Endothelial cell of umbilical vein (primary cell): ENCODE data around the gene SYNM. TPM values are rescaled to one million over a fixed set of nuclear protein-coding genes. Genes with fewer than 3 reads are reported as not detected.

Experiments used
- BruUV-seq: library from RNA; stranded (reverse); fragments of 400-500 nt; replicated peaks from 2 replicates; lab custom pipeline; 2021; lab: Mats Ljungman, UMichigan
- CTCF ChIA-PET: fragments of 300-600, 350-600 bp; sonication (Branson Sonifier 250); formaldehyde crosslinking; loops from one replicate; lab custom pipeline; 2021; ENCODE audit warnings: antibody characterized with exemption, inconsistent platforms; lab: Charles Lee
- POLR2A ChIA-PET: fragments of 300-600, 350-600 bp; sonication (Branson Sonifier 250); formaldehyde crosslinking; loops from one replicate; lab custom pipeline; 2021; ENCODE audit warnings: antibody characterized with exemption, inconsistent platforms; lab: Charles Lee
- DNase-seq: peaks from one replicate; pipeline ENCODE4 v3.0.0-alpha.2; 2011; ENCODE audit warnings: low read depth, low spot score
- FAIRE-seq: peaks from 2 replicates; lab custom pipeline; 2011; peaks lifted over from hg19 to GRCh38; lab: Jason Lieb, UNC
- H2AFZ ChIP-seq: 2 replicates; pipeline ENCODE4 v1.6.0; 2012; ENCODE audit warnings: low read depth, low read length, control low read depth, inconsistent platforms
- H3K27ac ChIP-seq: 2 replicates; pipeline ENCODE4 v1.5.1; 2011; ENCODE audit warnings: low read depth, mild to moderate bottlenecking, control low read depth, low read length, moderate library complexity; ENCODE audit not compliant: insufficient read depth
- H3K27me3 ChIP-seq, 2 experiments: 2 replicates each; pipeline versions ENCODE4 v1.6.0 to v1.6.1; 2011; ENCODE audit warnings: low read length in 2 of 2, mixed read lengths in 1 of 2; ENCODE audit not compliant: control insufficient read depth in 2 of 2, insufficient read depth in 2 of 2
- H3K36me3 ChIP-seq, 2 experiments: 2 replicates in 1 of 2; 3 replicates in 1 of 2; pipeline ENCODE4 v1.5.1; 2011; ENCODE audit warnings: low read length in 2 of 2, mild to moderate bottlenecking in 1 of 2, moderate library complexity in 1 of 2; ENCODE audit not compliant: control insufficient read depth in 2 of 2, insufficient read depth in 2 of 2; ENCODE audit errors: extremely low read depth in 1 of 2
- H3K4me1 ChIP-seq: 3 replicates; pipeline ENCODE4 v1.5.1; 2011; ENCODE audit warnings: mild to moderate bottlenecking, low read length; ENCODE audit not compliant: control insufficient read depth, insufficient read depth; ENCODE audit errors: extremely low read depth
- H3K4me2 ChIP-seq: 2 replicates; pipeline ENCODE4 v1.6.1; 2011; ENCODE audit warnings: low read length, control low read depth, mixed read lengths; ENCODE audit not compliant: insufficient read depth
- H3K4me3 ChIP-seq, 3 experiments: fragments of 200-600 bp in 1 of 3; sonication (generic), shearing (Covaris generic) in 1 of 3; replicated peaks in 1 of 3; 2 replicates each; pipeline ENCODE4 v1.5.1; 2011 to 2016; ENCODE audit warnings: control low read depth in 3 of 3, low read length in 3 of 3, mild to moderate bottlenecking in 2 of 3, inconsistent platforms in 1 of 3, low read depth in 1 of 3, moderate library complexity in 1 of 3; ENCODE audit not compliant: insufficient read depth in 1 of 3
- H3K79me2 ChIP-seq: 2 replicates; pipeline ENCODE4 v1.6.0; 2012; ENCODE audit warnings: low read length, inconsistent platforms; ENCODE audit not compliant: control insufficient read depth, insufficient read depth
- H3K9ac ChIP-seq: replicated peaks from 2 replicates; pipeline ENCODE3; 2011; ENCODE audit warnings: low read length, control low read depth; ENCODE audit not compliant: insufficient read depth; ENCODE audit errors: extremely low read depth
- H3K9me1 ChIP-seq: replicated peaks from 3 replicates; pipeline ENCODE4 v1.6.0; 2011; ENCODE audit warnings: mild to moderate bottlenecking, low read length; ENCODE audit not compliant: control insufficient read depth, insufficient read depth; ENCODE audit errors: extremely low read depth
- H3K9me3 ChIP-seq: replicated peaks from 2 replicates; pipeline ENCODE4 v1.5.1; 2012; ENCODE audit warnings: low read length, inconsistent platforms; ENCODE audit not compliant: control insufficient read depth, insufficient read depth
- H4K20me1 ChIP-seq: replicated peaks from 2 replicates; pipeline ENCODE3; 2011; ENCODE audit warnings: mild to moderate bottlenecking, low read length; ENCODE audit not compliant: control insufficient read depth, insufficient read depth; ENCODE audit errors: extremely low read depth
- EZH2 ChIP-seq: IDR thresholded peaks from 2 replicates; pipeline ENCODE4 v1.6.1; 2012; ENCODE audit warnings: borderline replicate concordance, low read depth, mild to moderate bottlenecking, moderate library complexity, low read length, inconsistent platforms; ENCODE audit not compliant: severe bottlenecking
- FOS ChIP-seq: IDR thresholded peaks from 2 replicates; pipeline ENCODE4 v1.6.1; 2011; ENCODE audit warnings: mild to moderate bottlenecking, low read length, moderate library complexity, borderline replicate concordance; ENCODE audit not compliant: insufficient read depth
- GATA2 ChIP-seq: IDR thresholded peaks from 2 replicates; pipeline ENCODE4 v1.7.0; 2011; ENCODE audit warnings: low read depth, mild to moderate bottlenecking, moderate library complexity, mixed read lengths, low read length; ENCODE audit not compliant: insufficient read length, insufficient read depth
- JUN ChIP-seq: IDR thresholded peaks from 2 replicates; pipeline ENCODE4 v1.6.1; 2011; ENCODE audit warnings: borderline replicate concordance, low read depth; ENCODE audit not compliant: insufficient read length, insufficient read depth
- MYC ChIP-seq: IDR thresholded peaks from one replicate; pipeline ENCODE4 v1.6.1; 2011; ENCODE audit warnings: mild to moderate bottlenecking, low read depth, low read length
- POLR2A ChIP-seq: IDR thresholded peaks from 2 replicates; pipeline ENCODE4 v1.6.1; 2012; ENCODE audit warnings: low read depth, mild to moderate bottlenecking, control low read depth, low read length
- POLR2AphosphoS5 ChIP-seq: IDR thresholded peaks from 2 replicates; pipeline ENCODE4 v1.6.1; 2012; ENCODE audit warnings: low read depth, mild to moderate bottlenecking, control low read depth, low read length, moderate library complexity; ENCODE audit not compliant: insufficient read depth
- dilution Hi-C: fragments of 300-500 bp; cut with MboI; formaldehyde crosslinking; loops from one replicate; pipeline ENCODE4 v1.15.0; 2019; ENCODE audit warnings: low sequenced_read_pairs; ENCODE audit not compliant: extremely low pct_ligation_motif_present
- intact Hi-C: fragments of 100-400 bp; cut with micrococcal nuclease; formaldehyde crosslinking; loops from one replicate; pipeline ENCODE4 v1.10.0; 2022
- polyA plus RNA-seq, 4 experiments: library from polyadenylated mRNA; depleted of rRNA in 3 of 4; stranded (reverse) in 3 of 4; unstranded in 1 of 4; fragments of >200 nt; gene quantifications; 2 replicates each; pipeline versions ENCODE4 v1.2.1 to v1.2.3, GENCODE V29; 2011 to 2012; ENCODE audit warnings: missing spikeins in 1 of 4
- total RNA-seq: library from RNA; stranded (reverse); gene quantifications from 2 replicates; pipeline ENCODE4 v1.2.3, GENCODE V29; 2021
- TF ChIP-seq, protein P1 (sequence below): IDR thresholded peaks from 2 replicates; pipeline ENCODE4 v1.6.1; 2011; ENCODE audit not compliant: insufficient read depth, insufficient read length
- TF ChIP-seq, protein P2 (sequence below), 2 donors: IDR thresholded peaks; 1 replicate in 1 of 2; 2 replicates in 1 of 2; pipeline ENCODE4 v1.5.1; 2011; ENCODE audit warnings: low read length in 2 of 2, mild to moderate bottlenecking in 2 of 2, moderate library complexity in 2 of 2, control low read depth in 1 of 2, inconsistent platforms in 1 of 2, low read depth in 1 of 2; ENCODE audit not compliant: insufficient read depth in 1 of 2; ENCODE audit errors: extremely low read depth in 1 of 2

The SYNM gene
- total and polyA plus RNA-seq, 2 donors (not counting 3 experiments of a cell fraction or from before 2014, with no cell fraction given), result 3.7 to 10.2 TPM

DNA sequence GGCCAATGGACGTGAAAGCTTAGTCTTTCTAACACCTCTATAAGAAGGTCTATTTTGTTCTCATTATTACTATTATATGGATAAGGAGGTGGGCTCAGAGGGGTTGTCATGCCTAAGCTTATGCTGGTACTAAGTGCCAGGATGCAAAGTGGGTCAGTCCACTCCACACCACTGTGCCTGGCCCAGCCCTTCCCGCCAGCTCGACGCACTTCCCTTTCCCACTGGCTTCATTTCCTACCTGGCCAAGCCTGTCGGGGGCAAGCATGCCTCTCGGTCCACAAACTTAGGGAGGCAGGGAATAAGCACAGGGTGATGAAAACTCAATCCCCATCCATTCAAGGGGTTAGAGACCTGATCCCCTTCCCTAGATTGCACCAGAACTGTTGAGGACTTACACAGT lies 5.9 kb upstream of the SYNM start:
- DNase-seq (no peak), FAIRE-seq (no peak)
- POLR2A ChIA-PET, result no interaction called here
- no peak overlapping the region for H3K27ac ChIP-seq
- H3K9me3 ChIP-seq, result no peaks in the 10 kb centered on the region
- no peak overlapping the region for H3K4me3 ChIP-seq
- no peak overlapping the region for H3K4me2 ChIP-seq
- dilution Hi-C loops (no loop called here), intact Hi-C loops (no loop called here)
- peaks cover 3 to 5% of the 10 kb centered on the region in 2 experiments for H3K27me3 ChIP-seq
- CTCF ChIA-PET, result interaction anchor here (5.4 kb wide), 1 partner anchor 113 kb away, joined by 226 read pairs; no protein-coding TSS in a partner anchor
- no peaks in the 10 kb centered on the region for H3K79me2 ChIP-seq
- BruUV-seq, result no TSS peak
- no peaks in the 10 kb centered on the region for H3K4me1 ChIP-seq
- no peak overlapping the region for H3K9ac ChIP-seq
- H4K20me1 ChIP-seq, result no peaks in the 10 kb centered on the region
- no peaks in the 10 kb centered on the region for H3K9me1 ChIP-seq
- H3K36me3 ChIP-seq, result no peaks in the 10 kb centered on the region
- no peak for TF ChIP-seq POLR2A
- H2AFZ ChIP-seq, result no peak overlapping the region

DNA sequence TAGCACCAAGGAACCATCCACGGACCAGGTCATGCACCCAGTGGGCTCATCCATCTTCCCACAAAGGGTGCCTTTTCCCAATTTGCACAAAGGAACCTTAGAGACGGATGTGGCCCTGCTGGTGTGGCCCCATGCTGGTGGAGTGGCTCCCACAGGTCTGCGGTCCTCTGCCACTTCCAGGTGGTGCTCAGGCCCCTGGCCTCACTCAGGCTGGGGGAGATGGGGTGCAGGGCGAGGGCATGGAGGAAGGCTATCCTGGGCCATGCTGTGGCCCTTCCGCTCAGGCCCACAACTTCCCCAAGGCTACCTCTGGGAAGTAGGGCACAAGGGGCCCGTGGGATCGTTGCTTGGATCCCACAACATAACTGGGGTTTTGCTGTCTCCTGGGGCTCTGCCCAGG lies 5.2 kb upstream of the SYNM start:
- Histone ChIP-seq H3K4me1 (no peaks in the 10 kb centered on the region), H3K4me2 (no peak overlapping the region), H3K9me3 (no peaks in the 10 kb centered on the region), H3K36me3 (no peaks in the 10 kb centered on the region), H3K27ac (no peak overlapping the region), H4K20me1 (no peaks in the 10 kb centered on the region), H3K4me3 (no peak overlapping the region), H3K27me3 (peaks cover 3 to 5% of the 10 kb centered on the region in 2 experiments), H3K79me2 (no peaks in the 10 kb centered on the region), H3K9me1 (no peaks in the 10 kb centered on the region), H2AFZ (no peak overlapping the region), H3K9ac (no peak overlapping the region)
- DNase-seq, result no peak
- ChIA-PET CTCF (interaction anchor here (1.1 to 5.4 kb wide), 9 partner anchors 9 to 170 kb away, joined by 3 to 226 read pairs (median 11); no protein-coding TSS in a partner anchor), POLR2A (no interaction called here)
- no peak for TF ChIP-seq FOS
- TF ChIP-seq, protein P1, sequence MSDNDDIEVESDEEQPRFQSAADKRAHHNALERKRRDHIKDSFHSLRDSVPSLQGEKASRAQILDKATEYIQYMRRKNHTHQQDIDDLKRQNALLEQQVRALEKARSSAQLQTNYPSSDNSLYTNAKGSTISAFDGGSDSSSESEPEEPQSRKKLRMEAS, result no peak
- TF ChIP-seq EZH2, result no peak
- TF ChIP-seq, protein P2, sequence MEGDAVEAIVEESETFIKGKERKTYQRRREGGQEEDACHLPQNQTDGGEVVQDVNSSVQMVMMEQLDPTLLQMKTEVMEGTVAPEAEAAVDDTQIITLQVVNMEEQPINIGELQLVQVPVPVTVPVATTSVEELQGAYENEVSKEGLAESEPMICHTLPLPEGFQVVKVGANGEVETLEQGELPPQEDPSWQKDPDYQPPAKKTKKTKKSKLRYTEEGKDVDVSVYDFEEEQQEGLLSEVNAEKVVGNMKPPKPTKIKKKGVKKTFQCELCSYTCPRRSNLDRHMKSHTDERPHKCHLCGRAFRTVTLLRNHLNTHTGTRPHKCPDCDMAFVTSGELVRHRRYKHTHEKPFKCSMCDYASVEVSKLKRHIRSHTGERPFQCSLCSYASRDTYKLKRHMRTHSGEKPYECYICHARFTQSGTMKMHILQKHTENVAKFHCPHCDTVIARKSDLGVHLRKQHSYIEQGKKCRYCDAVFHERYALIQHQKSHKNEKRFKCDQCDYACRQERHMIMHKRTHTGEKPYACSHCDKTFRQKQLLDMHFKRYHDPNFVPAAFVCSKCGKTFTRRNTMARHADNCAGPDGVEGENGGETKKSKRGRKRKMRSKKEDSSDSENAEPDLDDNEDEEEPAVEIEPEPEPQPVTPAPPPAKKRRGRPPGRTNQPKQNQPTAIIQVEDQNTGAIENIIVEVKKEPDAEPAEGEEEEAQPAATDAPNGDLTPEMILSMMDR (IDR thresholded peaks at IDR 0.05; ENCODE audit: extremely low read depth in 1 of 2, insufficient read depth in 1 of 2, low read depth in 1 of 2, low read length in 2 of 2), result no peak
- no peak for TF ChIP-seq MYC
- TF ChIP-seq GATA2, result no peak
- no peak for TF ChIP-seq POLR2A
- TF ChIP-seq JUN, result no peak
- no peak for TF ChIP-seq POLR2AphosphoS5
- no peak for FAIRE-seq
- intact Hi-C loops (loop anchor here (1.0 to 10.0 kb wide), 4 partner anchors 114 to 657 kb away; no protein-coding TSS in a partner anchor), dilution Hi-C loops (no loop called here)
- no TSS peak for BruUV-seq
